Ectodermal cell (in vitro differentiated cells): ENCODE measurements around the gene SLC26A2.

ENCODE experiments used
- H3K27ac ChIP-seq: 2 replicates; pipeline ENCODE4 v1.7.0; 2013; ENCODE audit warnings: mild to moderate bottlenecking, low read depth, low read length; ENCODE audit not compliant: insufficient read depth, poor library complexity, severe bottlenecking
- H3K27me3 ChIP-seq: 2 replicates; pipeline ENCODE4 v1.7.0; 2013; ENCODE audit warnings: mild to moderate bottlenecking, low read length; ENCODE audit not compliant: insufficient read depth, control insufficient read depth, poor library complexity, severe bottlenecking
- H3K36me3 ChIP-seq: one replicate; pipeline ENCODE4 v1.7.0; 2013; ENCODE audit warnings: low read length; ENCODE audit not compliant: control insufficient read depth, insufficient read depth
- H3K4me1 ChIP-seq: one replicate; pipeline ENCODE4 v1.7.0; 2013; ENCODE audit warnings: low read length; ENCODE audit not compliant: control insufficient read depth, insufficient read depth
- H3K4me3 ChIP-seq: 2 replicates; pipeline ENCODE4 v1.7.0; 2013; ENCODE audit warnings: low read depth, low read length, control low read depth; ENCODE audit not compliant: insufficient read depth
- H3K9me3 ChIP-seq: 2 replicates; pipeline ENCODE4 v1.7.0; 2013; ENCODE audit warnings: mild to moderate bottlenecking, low read length, moderate library complexity; ENCODE audit not compliant: control insufficient read depth
- WGBS, 2 experiments: methylation state at CpG; one replicate each; pipeline ENCODE4 v1.1.7; 2013; ENCODE audit warnings: missing lambda C conversion rate in 2 of 2; 5-methylcytosine and 5-hydroxymethylcytosine counted together

SLC26A2 gene

DNA sequence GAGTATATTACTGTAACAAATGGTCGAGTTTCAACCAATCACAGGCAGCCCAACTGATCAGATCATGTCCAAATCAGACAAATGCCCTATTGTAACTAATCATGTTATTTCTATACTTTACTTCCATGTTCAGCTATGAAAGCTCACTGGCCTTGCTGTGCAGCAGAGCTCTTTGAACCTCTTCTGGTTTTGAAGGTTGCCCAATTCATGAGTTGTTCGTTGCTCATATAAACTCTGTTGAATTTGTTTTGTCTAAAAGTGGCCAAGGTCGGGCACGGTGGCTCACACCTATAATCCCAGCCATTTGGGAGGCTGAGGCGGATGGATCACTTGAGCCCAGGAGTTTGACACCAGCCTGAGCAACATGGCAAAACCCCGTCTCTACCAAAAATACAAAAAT lies 37.6 kb upstream of the SLC26A2 start:
- Histone ChIP-seq H3K36me3 (no peaks in the 10 kb centered on the region), H3K27me3 (no peaks in the 10 kb centered on the region), H3K9me3 (no peaks in the 10 kb centered on the region), H3K4me1 (no peaks in the 10 kb centered on the region), H3K27ac (no peak overlapping the region), H3K4me3 (no peak overlapping the region)
- WGBS, 2 experiments = 90 to 91% methylated on average over 6 of the region's 6 CpGs

DNA sequence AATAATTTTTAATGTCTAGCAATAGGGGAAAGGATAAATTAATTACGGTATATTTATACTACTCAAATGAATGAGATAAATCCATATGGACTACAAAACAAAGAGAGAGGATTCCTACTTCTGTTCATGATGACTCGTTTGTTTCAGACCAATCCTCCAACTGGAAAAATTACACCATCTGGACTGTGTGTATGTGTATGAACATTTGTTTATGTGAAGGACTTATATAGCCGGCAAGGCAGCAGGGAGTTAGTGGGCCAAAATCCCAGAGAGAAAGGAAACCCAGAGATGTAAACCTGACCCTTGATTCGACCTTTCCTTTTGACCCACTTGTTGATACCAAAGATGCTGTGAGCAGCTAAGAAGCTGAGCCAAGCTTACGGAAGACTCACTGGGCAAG lies 36.1 kb upstream of the SLC26A2 start:
- 94 to 95% methylated on average over 4 of the region's 5 CpGs for WGBS, 2 experiments
- Histone ChIP-seq H3K27ac (no peak overlapping the region), H3K4me3 (no peak overlapping the region), H3K36me3 (no peaks in the 10 kb centered on the region), H3K9me3 (no peaks in the 10 kb centered on the region), H3K4me1 (no peaks in the 10 kb centered on the region), H3K27me3 (no peaks in the 10 kb centered on the region)

DNA sequence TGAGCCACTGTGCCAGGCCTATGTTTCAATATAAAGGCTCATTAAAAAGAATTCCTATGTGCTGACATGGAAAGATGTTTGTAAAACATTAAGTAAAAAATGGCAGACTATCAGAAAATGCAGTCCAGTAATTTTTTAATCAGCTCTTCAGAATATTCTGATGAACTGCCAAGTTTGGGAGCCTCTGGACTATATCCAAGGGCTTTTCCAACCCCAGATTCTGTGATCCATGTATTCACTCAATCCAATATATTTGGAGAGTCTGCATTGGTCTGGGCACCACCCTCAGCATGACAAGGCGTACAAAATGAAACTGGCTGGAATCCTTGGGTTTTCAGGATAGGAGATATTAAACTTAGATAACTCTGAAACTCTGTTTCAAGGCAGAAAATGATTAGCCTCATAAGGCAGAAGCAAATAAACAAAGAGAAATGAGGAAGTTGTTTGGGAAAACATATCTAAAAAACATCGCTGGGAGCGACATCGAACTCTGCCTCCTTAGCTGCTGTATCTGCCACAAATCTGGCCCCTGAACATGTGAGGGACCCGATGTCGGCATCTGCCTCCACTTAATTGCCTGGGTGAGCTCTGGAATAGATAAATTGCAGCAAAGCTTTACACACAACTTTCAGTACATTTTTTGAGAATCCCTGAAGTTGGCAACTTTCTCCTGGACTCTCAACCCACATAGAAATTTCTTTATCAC lies 30.4 kb upstream of the SLC26A2 start:
- 92 to 94% methylated on average over 6 of the region's 6 CpGs for WGBS, 2 experiments
- Histone ChIP-seq H3K4me1 (no peaks in the 10 kb centered on the region), H3K27me3 (no peaks in the 10 kb centered on the region), H3K27ac (no peak overlapping the region), H3K36me3 (no peaks in the 10 kb centered on the region), H3K9me3 (no peaks in the 10 kb centered on the region), H3K4me3 (no peak overlapping the region)

DNA sequence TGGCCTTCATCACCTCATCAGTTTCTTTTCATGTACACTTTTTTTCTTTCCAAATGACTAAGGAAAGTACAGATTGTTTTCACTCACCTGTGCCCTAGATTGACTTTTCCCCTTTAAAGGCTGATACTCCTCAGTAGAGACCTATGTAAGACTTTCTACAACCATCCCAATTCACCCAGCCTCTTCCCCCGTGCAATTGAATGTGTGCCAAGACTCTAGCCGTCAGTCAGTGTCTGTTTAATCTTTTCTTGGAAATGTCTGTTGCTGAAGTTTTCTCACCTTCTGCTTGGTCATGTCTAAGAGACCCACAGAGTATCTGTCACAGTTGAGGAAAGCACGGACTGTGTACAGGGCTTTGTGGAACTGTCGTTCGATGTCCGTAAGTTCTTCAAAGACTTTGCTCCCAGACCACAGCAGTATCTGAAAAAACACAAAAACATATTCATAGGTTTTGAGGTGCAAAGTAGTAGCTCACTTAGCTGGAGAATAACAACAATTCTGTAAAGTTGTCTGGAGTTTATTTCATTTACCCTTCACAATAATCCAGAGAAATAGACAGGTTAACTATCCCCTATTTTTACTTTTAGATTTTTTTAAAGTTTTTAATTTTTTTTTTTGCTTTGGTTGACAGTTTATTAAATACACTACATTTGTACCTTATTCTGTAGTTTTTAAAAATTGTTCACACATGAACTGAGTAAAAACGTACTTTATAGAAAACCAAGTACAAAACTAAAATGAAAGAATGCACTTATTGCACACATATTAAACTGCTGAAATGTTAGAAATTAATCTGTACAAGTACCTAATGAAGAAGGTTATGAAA lies 29.6 kb upstream of the SLC26A2 start:
- Histone ChIP-seq H3K27ac (no peak overlapping the region), H3K27me3 (no peaks in the 10 kb centered on the region), H3K4me3 (no peak overlapping the region), H3K4me1 (no peaks in the 10 kb centered on the region), H3K9me3 (no peaks in the 10 kb centered on the region), H3K36me3 (no peaks in the 10 kb centered on the region)
- WGBS, 2 experiments = 90 to 94% methylated on average over 6 of the region's 7 CpGs

DNA sequence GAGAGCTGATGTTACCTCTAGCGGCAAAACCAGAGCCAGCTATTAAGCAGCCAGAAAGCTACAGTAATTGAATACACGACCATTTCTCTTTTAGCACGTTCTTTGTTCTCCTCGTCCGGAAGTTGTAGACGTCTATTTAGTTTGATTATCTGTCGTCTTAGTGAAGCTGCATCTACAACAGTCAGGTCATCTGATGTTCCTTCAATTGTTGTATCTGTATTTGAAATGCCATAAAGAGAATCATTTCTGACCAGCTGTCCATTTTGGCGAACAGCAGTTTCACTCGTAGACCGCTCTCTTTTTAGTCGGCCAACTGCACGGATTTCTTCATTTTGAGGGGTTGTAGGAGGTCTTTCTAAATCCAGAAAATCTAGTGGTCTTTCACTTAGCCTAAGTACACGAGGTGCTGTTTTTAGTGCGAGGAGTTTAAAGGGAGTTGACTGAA lies 28.5 kb upstream of the SLC26A2 start:
- no peaks in the 10 kb centered on the region for H3K4me1 ChIP-seq
- no peaks in the 10 kb centered on the region for H3K27me3 ChIP-seq
- H3K4me3 ChIP-seq = no peak overlapping the region
- 93 to 95% methylated on average over 14 of the region's 14 CpGs for WGBS, 2 experiments
- H3K9me3 ChIP-seq = no peaks in the 10 kb centered on the region
- no peak overlapping the region for H3K27ac ChIP-seq
- no peaks in the 10 kb centered on the region for H3K36me3 ChIP-seq

DNA sequence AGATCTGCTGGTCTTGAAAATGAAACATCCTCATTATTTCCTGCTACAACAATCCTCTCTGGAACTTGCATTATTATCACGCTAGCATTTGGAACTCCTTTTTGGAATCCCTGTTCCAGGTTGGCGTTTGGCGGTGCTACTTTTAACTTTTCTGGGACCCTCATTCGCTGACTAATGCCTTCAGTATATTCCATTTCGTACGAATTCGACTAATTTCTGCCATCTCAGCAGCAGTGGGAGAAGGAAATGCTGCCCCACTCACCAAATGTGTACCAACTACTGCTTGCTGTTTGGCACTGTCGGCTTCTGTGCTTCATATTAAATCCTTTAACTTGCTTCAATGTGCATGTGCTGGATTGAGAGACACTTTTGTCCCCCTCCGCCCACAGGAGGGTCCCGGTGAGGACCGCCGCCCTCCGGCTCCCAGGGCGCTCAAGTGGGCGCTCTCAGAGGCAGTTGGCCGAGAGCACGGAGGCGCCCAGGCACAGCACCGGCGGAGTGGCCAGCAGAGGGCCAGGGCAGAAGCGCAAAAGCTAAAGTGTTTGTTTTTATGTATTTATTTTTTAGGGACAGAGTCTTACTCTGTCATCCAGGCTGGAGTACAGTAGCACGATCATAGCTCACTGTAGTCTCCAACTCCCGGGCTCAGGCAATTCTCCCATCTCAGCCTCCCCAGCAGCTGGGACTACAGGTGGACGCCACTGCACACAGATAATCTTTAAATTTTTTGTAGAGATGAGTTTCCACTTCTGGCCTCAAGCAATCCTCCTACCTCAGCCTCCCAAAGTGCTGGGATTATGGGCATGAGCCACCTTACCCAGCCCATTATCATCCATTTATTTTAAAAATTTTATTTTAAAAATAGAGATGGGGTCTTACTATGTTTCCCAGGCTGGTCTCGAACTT lies 27.9 kb upstream of the SLC26A2 start:
- H3K27me3 ChIP-seq = no peaks in the 10 kb centered on the region
- H3K4me1 ChIP-seq = no peaks in the 10 kb centered on the region
- no peak overlapping the region for H3K4me3 ChIP-seq
- no peak overlapping the region for H3K27ac ChIP-seq
- no peaks in the 10 kb centered on the region for H3K9me3 ChIP-seq
- 84% methylated on average over 25 of the region's 25 CpGs for WGBS, 2 experiments
- no peaks in the 10 kb centered on the region for H3K36me3 ChIP-seq

DNA sequence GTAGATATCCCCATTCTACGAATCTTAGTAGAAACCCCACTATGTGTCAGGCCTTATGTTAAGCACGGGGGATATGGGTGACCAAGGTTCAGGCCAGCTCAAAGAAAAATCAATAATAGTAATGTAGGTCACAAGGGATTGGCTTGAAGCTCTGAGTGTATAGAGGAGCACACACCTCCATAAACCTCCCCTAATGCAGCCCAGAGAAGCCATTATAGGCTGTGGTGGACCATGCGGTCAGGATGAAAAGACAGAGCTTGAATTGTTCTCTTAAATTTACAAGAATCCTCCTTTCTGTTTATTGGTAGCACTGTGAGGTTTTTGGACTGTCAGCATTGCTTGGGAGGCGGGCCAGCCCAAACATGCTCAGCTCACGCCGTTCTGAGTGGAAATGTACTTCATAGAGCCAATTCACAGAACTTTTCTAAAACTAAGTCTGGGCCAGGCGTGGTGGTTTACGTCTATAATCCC lies 25.1 kb upstream of the SLC26A2 start:
- no peaks in the 10 kb centered on the region for H3K9me3 ChIP-seq
- H3K27ac ChIP-seq = no peak overlapping the region
- H3K4me1 ChIP-seq = no peaks in the 10 kb centered on the region
- H3K36me3 ChIP-seq = no peaks in the 10 kb centered on the region
- H3K4me3 ChIP-seq = no peak overlapping the region
- WGBS, 2 experiments = 89 to 92% methylated on average over 7 to 8 of the region's 8 CpGs
- H3K27me3 ChIP-seq = no peaks in the 10 kb centered on the region

DNA sequence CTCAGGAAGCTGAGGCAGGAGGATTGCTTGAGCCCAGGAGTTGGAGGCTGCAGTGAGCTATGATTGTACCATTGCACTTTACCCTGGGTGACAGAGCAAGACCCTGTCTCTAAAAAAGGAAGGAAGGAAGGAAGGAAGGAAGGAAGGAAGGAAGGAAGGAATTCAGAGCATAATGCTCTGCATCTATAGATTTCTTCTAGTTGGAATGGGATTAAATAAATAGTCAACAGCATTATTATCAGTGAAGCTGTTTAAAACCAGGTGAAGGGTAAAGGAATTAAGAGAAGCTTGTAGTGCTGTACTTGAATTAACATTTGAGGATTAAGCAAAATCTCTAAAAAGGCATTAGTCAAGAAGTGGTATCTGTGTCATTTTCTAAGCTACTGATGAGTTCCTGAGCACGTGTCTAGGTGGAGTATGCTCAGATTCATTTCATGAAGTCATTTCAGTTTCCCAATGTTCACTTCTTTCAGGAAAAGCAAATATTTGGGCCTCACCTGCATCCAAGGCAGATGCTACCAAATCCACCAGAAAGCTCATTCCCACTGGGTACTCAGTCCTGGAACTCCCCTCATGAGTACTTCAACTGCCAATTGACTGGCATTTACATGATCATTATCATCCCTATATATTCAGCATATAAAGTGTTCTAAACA lies 24.4 kb upstream of the SLC26A2 start:
- Histone ChIP-seq H3K36me3 (no peaks in the 10 kb centered on the region), H3K9me3 (no peaks in the 10 kb centered on the region), H3K4me3 (no peak overlapping the region), H3K27ac (no peak overlapping the region), H3K4me1 (no peaks in the 10 kb centered on the region), H3K27me3 (no peaks in the 10 kb centered on the region)
- WGBS, 2 experiments = 88% methylated on average over 1 of the region's 1 CpG

DNA sequence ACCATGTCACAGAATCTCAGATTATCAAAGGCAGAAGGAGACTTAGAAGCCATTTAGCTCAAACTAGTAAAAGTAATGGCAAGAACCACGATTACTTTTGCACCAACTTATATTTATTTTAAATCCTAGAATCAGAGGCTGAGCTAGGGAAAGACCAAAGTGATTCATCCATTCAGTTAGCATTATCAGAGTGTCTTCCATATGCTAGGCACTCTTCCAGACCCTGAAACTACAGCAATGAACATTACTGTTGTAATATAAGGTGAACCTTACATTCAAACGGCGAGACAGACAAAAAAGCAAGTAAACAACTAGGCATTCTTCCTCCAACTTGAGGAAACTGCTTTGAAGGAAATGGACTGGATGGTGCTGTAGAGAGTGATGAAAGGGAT lies 23.9 kb upstream of the SLC26A2 start:
- no peak overlapping the region for H3K4me3 ChIP-seq
- H3K27me3 ChIP-seq = no peaks in the 10 kb centered on the region
- no peak overlapping the region for H3K27ac ChIP-seq
- H3K4me1 ChIP-seq = no peaks in the 10 kb centered on the region
- H3K9me3 ChIP-seq = no peaks in the 10 kb centered on the region
- 96 to 97% methylated on average over 3 of the region's 3 CpGs for WGBS, 2 experiments
- no peaks in the 10 kb centered on the region for H3K36me3 ChIP-seq
